ENCODE measurements around the gene CDC40.

- no peak for TF ChIP-seq CTCF (IDR thresholded peaks at IDR 0.05)
- no peak for TF ChIP-seq POLR2A (IDR thresholded peaks at IDR 0.05)
These were observed 6.6 kb upstream of the CDC40 start for GRCh38 chr6:110173506-110174132.

Measured in Peyer's patch (tissue), 4 donors.